HG03432 (cell line): ENCODE data around the gene OBSCN.
"Not testable (repeated sequence)": the region's sequence is repeated elsewhere in the genome, so short reads cannot be mapped to it uniquely, and the experiment has no call there.

Experiments used
- ATAC-seq: cut with Tn5 transposase; IDR thresholded peaks from one replicate; pipeline ENCODE4 v1.9.1; 2021; ENCODE audit warnings: mild to moderate bottlenecking, moderate library complexity; ENCODE audit not compliant: unreplicated experiment

OBSCN gene

GRCh38 chr1:228212415-228212965, 4.6 kb downstream of the OBSCN start:
- ATAC-seq = no peak

GRCh38 chr1:228212966-228213844, 5.4 kb downstream of the OBSCN start:
- peak; percentile 93 for ATAC-seq

- ATAC-seq = no peak
Measured at GRCh38 chr1:228213917-228214808, 6.3 kb downstream of the OBSCN start.

GRCh38 chr1:228214921-228215662, 7.2 kb downstream of the OBSCN start:
- ATAC-seq = no peak

- ATAC-seq = no peak
Measured at GRCh38 chr1:228215663-228216116, 7.8 kb downstream of the OBSCN start.

DNA sequence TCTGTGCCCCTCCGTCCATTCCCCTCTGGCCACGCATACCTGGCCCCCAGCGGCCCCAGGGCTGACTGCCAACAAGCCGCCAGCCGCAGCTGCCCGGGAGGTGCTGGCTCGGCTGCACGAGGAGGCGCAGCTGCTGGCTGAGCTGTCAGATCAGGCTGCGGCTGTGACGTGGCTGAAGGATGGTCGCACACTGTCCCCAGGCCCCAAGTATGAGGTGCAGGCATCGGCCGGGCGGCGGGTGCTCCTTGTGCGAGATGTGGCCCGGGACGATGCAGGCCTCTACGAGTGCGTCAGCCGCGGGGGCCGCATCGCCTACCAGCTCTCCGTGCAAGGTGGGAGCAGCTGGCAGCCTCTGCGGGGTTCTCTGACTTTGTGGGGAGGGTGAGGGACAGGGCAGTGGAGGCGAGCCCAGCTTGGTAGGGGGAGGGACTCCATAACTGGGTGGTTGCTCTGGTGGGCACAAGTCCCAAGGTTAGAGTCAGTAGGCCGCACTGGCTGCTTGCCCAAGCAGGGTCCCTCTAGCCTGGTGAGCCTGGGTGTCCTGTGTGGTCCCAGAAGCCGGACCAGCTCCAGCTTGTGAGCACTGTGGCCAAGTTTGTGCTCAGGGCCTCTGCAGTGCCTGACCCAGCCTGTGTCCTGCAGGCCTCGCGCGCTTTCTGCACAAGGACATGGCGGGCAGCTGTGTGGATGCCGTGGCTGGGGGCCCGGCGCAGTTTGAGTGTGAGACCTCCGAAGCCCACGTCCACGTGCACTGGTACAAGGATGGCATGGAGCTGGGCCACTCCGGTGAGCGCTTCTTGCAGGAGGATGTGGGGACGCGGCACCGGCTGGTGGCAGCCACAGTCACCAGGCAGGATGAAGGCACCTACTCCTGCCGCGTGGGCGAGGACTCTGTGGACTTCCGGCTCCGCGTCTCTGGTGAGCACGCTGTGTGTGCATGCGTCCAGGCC, 8.8 kb downstream of the OBSCN start:
- no peak for ATAC-seq

DNA sequence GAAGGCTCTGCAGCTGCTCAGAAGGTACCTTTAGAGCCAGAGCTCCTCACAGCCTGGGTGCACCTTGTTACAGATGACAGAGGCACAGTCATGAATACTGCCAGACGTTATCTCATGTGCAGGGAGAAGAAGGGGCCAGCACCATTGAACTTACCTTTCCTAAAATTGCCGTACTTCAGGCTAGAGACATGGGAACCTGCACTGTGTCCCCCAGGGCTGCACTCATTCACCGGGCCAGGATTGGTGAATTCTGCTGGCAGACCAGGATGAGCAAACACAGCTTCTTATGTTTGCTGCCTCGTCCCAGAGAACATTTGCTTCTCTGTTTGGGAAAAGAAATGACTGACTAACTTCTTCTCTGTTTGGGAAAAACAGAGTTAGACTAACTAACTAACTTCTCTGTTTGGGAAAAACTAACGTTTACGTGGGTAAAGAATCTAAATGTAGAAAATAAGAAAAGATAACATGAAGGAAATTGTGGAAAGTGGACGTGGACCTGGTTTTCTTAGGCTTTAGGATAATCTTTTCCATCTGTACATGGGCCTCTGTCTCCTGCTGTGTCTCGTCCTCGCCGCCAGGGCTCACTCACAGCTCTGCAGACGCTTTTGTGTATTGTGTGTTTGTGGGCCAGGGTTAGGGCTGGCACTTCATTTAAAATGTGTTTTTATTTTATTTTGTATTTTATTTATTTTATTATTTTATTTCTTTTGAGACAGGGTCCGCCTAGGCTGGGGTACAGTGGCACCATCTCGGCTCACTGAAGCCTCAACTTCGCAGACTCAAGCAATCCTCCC, 9.9 kb downstream of the OBSCN start:
- ATAC-seq = no peak

DNA sequence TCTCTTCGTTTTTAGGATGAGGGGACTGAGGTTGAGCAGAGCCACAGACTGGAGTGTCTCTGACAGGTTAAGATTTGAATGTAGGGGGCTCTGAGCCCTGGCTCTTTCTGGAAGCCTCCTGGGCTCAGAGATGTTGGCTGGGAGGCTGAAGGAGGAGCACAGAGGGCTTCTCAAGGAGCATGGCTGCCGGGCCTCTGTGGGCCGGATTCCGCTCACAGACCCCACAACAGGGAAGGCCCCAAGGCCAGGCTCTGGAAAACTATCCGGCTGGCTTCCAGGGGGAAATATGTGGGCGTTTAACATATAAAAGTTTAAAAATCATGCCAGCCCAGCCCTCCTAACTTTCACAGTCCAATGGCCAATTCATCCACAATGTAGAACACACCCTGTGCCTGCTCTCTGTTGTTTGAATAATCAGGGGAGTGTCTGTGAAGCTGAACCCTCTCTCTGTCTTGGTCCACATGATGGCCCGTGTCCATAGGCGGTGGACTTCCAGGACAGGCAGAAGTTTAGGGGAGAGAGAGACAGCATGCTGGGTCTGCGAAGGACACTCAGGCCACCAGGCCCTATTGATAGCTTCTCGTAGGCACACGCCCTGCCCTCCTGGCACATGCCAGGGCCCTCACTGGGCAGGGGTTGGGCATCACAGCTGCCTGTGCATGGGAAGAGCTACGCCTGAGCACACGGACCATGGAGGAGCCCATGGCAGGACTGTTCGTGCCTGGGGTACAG, 10.8 kb downstream of the OBSCN start:
- no peak for ATAC-seq

DNA sequence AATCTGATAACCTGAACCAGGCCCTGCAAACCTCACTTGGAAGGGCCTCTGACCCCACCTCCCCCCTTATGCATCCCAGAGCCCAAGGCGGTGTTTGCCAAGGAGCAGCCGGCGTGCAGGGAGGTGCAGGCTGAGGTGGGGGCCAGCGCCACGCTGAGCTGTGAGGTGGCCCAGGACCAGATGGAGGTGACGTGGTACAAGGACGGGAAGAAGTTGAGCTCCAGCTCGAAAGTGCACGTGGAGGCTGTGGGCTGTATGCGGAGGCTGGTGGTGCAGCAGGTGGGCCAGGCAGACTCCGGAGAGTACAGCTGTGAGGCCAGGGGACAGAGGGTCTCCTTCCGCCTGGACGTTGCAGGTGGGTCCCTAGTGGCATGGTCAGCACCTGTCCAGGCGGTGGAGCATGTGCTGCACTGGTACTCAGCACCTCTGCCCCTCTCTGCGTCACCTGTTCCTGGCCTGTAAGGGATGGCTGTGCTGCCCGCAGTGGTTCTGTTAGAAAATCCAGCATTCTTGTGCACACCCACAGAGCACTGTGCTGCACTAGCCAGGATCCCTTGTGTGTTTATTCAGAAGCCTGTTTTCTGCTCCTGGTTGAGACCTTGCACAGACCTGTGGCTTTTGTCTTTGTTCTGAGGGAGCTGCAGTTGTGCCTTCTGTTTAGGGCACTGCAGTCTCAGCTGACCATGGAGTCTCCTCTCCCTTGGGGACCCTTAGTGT, 11.6 kb downstream of the OBSCN start:
- no peak for ATAC-seq

DNA sequence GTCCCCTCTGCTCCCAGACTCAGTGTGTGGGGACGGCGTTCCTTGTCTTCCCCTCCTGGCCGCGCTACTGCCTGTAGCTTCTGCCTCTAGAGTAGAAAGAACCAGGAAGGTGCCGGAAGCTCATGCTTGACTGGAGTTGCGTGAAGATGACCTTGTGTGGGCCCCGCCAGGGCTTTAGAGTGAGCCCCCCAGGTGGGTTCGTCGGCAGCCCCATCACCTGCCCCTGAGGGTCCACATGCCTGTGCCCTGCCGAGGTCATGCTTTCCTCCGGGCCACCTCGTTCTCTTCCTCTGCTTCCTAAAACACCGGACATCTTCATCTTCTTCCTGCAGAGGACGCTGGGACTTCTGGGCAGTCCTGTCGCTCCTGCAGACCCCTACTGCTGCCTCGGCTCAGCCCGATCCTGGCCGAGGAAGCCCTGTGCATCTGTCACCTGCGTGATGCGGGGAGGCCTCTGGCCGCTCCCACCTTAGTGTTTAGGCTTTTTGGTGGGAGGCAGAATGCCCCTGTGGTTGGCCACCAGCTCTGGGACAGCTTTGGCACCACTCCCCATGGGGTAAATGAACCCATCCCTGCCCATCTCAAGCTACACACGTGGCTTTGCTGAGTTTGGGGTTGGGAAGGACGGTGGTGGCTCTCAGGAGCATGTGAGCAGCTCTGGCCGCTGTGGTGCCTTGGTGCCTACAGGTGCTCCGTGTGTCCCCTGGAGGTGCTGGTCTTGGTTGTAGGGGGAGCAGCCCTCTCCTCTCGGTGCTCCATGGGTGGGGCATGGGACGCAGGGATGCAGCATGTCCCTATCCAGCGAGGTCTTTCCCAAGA, 12.3 kb downstream of the OBSCN start:
- no peak for ATAC-seq

DNA sequence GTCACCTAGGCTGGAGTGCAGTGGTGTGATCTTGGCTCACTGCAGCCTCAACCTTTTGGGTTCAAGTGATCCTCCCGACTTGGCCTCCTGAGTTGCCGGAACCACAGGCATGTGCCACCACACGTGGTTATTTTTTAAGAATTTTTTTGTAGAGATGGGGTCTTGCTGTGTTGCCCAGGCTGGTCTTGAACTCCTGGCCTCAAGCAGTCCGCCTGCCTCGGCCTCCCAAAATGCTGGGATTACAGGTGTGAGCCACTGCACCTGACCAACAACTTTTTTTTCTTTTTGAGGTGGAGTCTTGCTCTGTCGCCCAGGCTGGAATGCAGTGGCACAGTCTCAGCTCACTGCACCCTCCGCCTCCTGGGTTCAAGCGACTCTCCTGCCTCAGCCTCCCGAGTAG, 13.3 kb downstream of the OBSCN start:
- not testable (repeated sequence) for ATAC-seq

DNA sequence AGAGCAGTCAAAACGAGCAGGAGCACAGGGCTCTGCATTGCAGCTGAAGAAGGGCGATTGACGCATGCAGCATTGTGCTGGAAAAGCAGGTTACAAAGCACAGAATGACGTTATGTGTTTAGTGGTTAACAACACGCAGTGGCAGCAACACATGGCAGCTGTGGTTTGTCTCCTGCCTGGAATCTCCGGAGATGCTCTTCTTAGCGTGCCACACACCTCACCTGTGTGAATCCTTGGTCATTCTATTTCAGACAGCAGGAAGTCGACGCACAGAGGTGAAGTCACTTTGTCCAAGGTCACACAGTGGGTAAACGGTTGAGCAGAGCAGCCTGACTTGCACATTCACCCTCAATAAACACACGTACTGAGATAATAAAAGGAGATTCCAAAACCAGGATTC, 14.7 kb downstream of the OBSCN start:
- no peak for ATAC-seq

DNA sequence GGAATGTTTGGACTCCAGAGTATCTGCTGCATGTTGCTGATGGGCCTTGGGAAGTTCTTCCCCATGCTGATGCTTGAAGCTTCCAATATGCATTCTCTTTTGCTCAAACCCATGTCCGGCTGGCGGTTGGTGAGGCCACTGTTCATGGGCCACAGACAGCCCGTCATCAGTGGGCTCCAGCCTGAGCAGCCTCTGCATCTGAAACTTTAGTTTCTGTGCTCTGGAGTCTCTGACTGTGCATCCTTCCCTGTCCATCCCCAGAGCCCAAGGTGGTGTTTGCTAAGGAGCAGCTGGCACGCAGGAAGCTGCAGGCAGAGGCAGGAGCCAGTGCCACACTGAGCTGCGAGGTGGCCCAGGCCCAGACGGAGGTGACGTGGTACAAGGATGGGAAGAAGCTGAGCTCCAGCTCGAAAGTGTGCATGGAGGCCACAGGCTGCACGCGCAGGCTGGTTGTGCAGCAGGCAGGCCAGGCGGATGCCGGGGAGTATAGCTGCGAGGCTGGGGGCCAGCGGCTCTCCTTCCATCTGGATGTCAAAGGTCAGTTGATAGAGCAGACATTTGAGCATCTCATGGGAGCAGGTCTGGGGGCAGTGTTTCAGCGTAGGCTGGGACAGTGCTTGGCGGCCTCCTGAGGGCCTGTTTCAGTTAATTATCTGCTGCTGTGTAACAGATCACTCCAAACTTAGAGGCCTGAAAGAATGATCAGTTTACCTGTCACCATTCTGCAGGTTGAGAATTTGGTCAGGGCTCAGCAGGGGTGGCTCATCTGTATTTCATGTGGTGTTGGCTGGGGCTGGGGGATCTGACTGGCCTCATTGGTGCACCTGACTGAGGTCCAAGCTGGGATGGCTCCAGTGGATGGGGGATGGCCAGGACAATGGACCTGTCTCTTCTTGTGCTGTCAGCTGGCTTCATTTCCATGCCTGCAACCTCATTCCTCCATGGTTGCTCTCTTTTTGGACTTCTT, 16.6 kb downstream of the OBSCN start:
- no peak for ATAC-seq

DNA sequence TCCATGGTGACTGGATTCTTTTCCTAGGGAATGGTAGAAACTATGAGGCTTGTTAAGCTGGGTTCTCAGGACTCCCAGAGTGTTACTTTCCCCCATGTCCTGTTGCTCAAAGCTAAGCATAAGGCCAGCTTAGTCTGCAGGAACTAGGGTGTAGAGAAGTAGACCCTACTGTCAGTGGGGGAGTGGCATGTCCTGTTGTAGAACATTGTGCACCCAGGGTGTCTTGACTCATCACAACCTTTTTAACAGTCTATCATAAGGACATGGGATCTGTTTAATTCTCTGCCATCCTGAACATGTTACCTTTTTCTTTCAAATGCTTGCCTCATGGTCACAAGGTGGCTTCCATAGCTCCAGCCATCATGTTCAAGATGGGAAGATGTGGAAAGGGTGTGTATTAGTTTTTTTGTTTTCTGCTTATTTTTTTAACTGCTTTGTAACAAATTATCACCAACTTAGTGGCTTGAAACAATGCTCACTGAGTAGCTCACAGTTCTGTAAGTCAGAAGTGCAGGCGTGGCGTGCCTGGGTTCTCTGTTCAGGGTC, 17.4 kb downstream of the OBSCN start:
- no peak for ATAC-seq

- ATAC-seq = no peak
Measured at GRCh38 chr1:228225740-228226139, 17.9 kb downstream of the OBSCN start.
